ENCODE measurements around the gene KLF17. TPM values are rescaled to one million over a fixed set of nuclear protein-coding genes. Genes with fewer than 3 reads are reported as not detected.

KLF17 gene
- under 1 TPM in 1 of 2 donors, not detected in 1; 0.92 TPM for total RNA-seq

- Histone ChIP-seq H3K4me1 (ENCODE audit: control insufficient read depth in 1 of 2, low read depth in 2 of 2) (no peaks in the 10 kb centered on the region), H3K9me3 (no peaks in the 10 kb centered on the region), H3K27me3 (replicated peaks; ENCODE audit: insufficient read depth) (no peaks in the 10 kb centered on the region), H3K4me3 (no peak within 1 kb of the TSS), H3K36me3 (no peaks in the 10 kb centered on the region), H3K27ac (no peak within 1 kb of the TSS)
- ATAC-seq (ENCODE audit: insufficient number of reproducible peaks, low FRiP score, low read depth) (no peak), DNase-seq (ENCODE audit: low spot score) (no peak)
- TF ChIP-seq CTCF (IDR thresholded peaks at IDR 0.05) = no peak
These were observed at the start of gene KLF17 for GRCh38 chr1:44118682-44119081. Gene KLF17, plus strand, starts transcription at chr1:44118821. Its CDS starts 87 bp downstream, at chr1:44118908.

- H3K4me1 ChIP-seq (ENCODE audit: control insufficient read depth in 1 of 2, low read depth in 2 of 2) = peaks cover 19 to 40% of the 10 kb centered on the region in 2 donors
- no peak overlapping the region for H3K4me3 ChIP-seq
- ATAC-seq (ENCODE audit: insufficient number of reproducible peaks, low FRiP score, low read depth) (no peak), DNase-seq (ENCODE audit: low spot score) (no peak)
- no peaks in the 10 kb centered on the region for H3K27me3 ChIP-seq (replicated peaks; ENCODE audit: insufficient read depth)
- H3K27ac ChIP-seq = no peak overlapping the region
- TF ChIP-seq CTCF (IDR thresholded peaks at IDR 0.05) = no peak
- no peaks in the 10 kb centered on the region for H3K36me3 ChIP-seq
- no peaks in the 10 kb centered on the region for H3K9me3 ChIP-seq
These were observed 47.2 kb upstream of the KLF17 start for GRCh38 chr1:44071461-44071860.

GRCh38 chr1:44072204-44072603 lies 46.4 kb upstream of the KLF17 start:
- no peak for DNase-seq (ENCODE audit: low spot score)
- Histone ChIP-seq H3K27me3 (replicated peaks; ENCODE audit: insufficient read depth) (no peaks in the 10 kb centered on the region), H3K36me3 (no peaks in the 10 kb centered on the region), H3K4me1 (ENCODE audit: control insufficient read depth in 1 of 2, low read depth in 2 of 2) (peaks cover 19 to 40% of the 10 kb centered on the region in 2 donors), H3K4me3 (no peak overlapping the region), H3K27ac (no peak overlapping the region), H3K9me3 (no peaks in the 10 kb centered on the region)
- TF ChIP-seq CTCF (IDR thresholded peaks at IDR 0.05) = no peak
- ATAC-seq (ENCODE audit: insufficient number of reproducible peaks, low FRiP score, low read depth) = no peak

- H3K27ac ChIP-seq = no peak overlapping the region
- no peak for DNase-seq (ENCODE audit: low spot score)
- H3K27me3 ChIP-seq (replicated peaks; ENCODE audit: insufficient read depth) = no peaks in the 10 kb centered on the region
- H3K4me3 ChIP-seq = no peak overlapping the region
- TF ChIP-seq CTCF (IDR thresholded peaks at IDR 0.05) = no peak
- no peak for ATAC-seq (ENCODE audit: insufficient number of reproducible peaks, low FRiP score, low read depth)
- no peaks in the 10 kb centered on the region for H3K36me3 ChIP-seq
- H3K9me3 ChIP-seq = no peaks in the 10 kb centered on the region
- H3K4me1 ChIP-seq (ENCODE audit: control insufficient read depth in 1 of 2, low read depth in 2 of 2) = peaks cover 19 to 40% of the 10 kb centered on the region in 2 donors
These were observed 45.8 kb upstream of the KLF17 start for GRCh38 chr1:44072821-44073220.

GRCh38 chr1:44073528-44073927 lies 45.1 kb upstream of the KLF17 start:
- Histone ChIP-seq H3K4me3 (no peak overlapping the region), H3K27me3 (replicated peaks; ENCODE audit: insufficient read depth) (no peaks in the 10 kb centered on the region), H3K27ac (no peak overlapping the region), H3K36me3 (no peaks in the 10 kb centered on the region), H3K4me1 (ENCODE audit: control insufficient read depth in 1 of 2, low read depth in 2 of 2) (peaks cover 19 to 40% of the 10 kb centered on the region in 2 donors), H3K9me3 (no peaks in the 10 kb centered on the region)
- ATAC-seq (ENCODE audit: insufficient number of reproducible peaks, low FRiP score, low read depth) (no peak), DNase-seq (ENCODE audit: low spot score) (no peak)
- TF ChIP-seq CTCF (IDR thresholded peaks at IDR 0.05) = no peak

Measured in thoracic aorta (tissue), 2 donors.